HG03565 (cell line): ENCODE data around the gene GALNT12.

Experiments used
- ATAC-seq: cut with Tn5 transposase; IDR thresholded peaks from one replicate; pipeline ENCODE4 v1.9.1; 2021; ENCODE audit warnings: mild to moderate bottlenecking, moderate library complexity; ENCODE audit not compliant: unreplicated experiment

GALNT12 gene

DNA sequence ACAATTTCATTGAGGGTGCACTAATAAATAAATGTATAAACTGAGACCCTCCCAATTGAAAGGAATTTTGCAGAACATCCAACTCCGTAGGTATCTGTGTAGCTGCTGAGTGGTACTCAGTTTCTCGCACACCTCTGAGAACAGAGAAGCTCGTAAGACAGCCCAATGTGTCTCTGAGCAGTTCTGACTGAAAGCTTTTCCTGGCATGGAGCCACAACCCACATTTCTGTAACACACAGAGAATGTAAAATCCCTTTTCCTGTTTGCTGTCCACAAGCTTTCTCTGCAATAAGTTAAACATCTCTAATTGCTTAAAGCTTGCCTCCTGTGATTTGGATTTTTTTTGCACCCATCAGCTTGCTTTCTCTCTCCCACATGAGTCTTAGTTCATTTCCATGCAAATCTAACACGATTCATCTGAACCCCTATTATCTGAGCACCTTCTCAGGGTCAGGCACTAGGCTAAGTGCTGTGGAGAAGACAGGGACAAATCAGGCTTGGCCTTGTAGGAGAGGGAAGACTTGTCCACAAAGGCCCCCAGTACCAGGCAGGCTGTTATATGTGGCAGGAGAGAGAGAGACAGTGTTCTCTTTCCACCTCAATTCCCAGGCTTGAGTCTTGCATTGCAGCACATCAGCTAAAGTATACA is 92.1 kb downstream of the GALNT12 start:
- ATAC-seq = no peak
